ENCODE measurements around the gene ASRGL1. TPM values are rescaled to one million over a fixed set of nuclear protein-coding genes. Genes with fewer than 3 reads are reported as not detected.

The ASRGL1 gene
- total and polyA plus RNA-seq, 4 donors, result 24.5 to 65.2 (median 44.0) TPM

Other genes starting within 250 kb of the ASRGL1 start
- 10 to 100 TPM; 19.9 to 22.2 TPM for gene INCENP, start 213.4 kb upstream of the ASRGL1 start, total RNA-seq
- gene INCENP, start 213.4 kb upstream of the ASRGL1 start, polyA plus RNA-seq (ENCODE audit: insufficient read length in 2 of 2), result 10 to 100 TPM; 32.4 to 32.9 TPM
- gene SCGB1D1, start 147.2 kb upstream of the ASRGL1 start, total RNA-seq, result not detected
- gene SCGB1D1, start 147.2 kb upstream of the ASRGL1 start, polyA plus RNA-seq (ENCODE audit: insufficient read length in 2 of 2), result not detected
- under 1 TPM in 1 of 2 donors, not detected in 1; 0.61 TPM for gene SCGB2A1, start 128.8 kb upstream of the ASRGL1 start, total RNA-seq
- not detected for gene SCGB2A1, start 128.8 kb upstream of the ASRGL1 start, polyA plus RNA-seq (ENCODE audit: insufficient read length in 2 of 2)
- gene SCGB1D2, start 95.2 kb upstream of the ASRGL1 start, total RNA-seq, result not detected
- gene SCGB1D2, start 95.2 kb upstream of the ASRGL1 start, polyA plus RNA-seq (ENCODE audit: insufficient read length in 2 of 2), result not detected
- gene SCGB2A2, start 67.3 kb upstream of the ASRGL1 start, total RNA-seq, result not detected
- gene SCGB2A2, start 67.3 kb upstream of the ASRGL1 start, polyA plus RNA-seq (ENCODE audit: insufficient read length in 2 of 2), result not detected
- gene SCGB1D4, start 38.4 kb upstream of the ASRGL1 start, total RNA-seq, result not detected
- not detected for gene SCGB1D4, start 38.4 kb upstream of the ASRGL1 start, polyA plus RNA-seq (ENCODE audit: insufficient read length in 2 of 2)
- gene SCGB1A1, start 81.6 kb downstream of the ASRGL1 start, total RNA-seq, result not detected
- gene SCGB1A1, start 81.6 kb downstream of the ASRGL1 start, polyA plus RNA-seq (ENCODE audit: insufficient read length in 2 of 2), result under 1 TPM in 1 of 2 donors, not detected in 1; 0.69 TPM
- gene AHNAK, start 209.4 kb downstream of the ASRGL1 start, total RNA-seq, result 100 to 1,000 TPM; 247 to 463 TPM
- gene AHNAK, start 209.4 kb downstream of the ASRGL1 start, polyA plus RNA-seq (ENCODE audit: insufficient read length in 2 of 2), result 10 to 100 TPM; 60.2 to 84.0 TPM
- 1,000 to 10,000 TPM in 1 of 2 donors, 100 to 1,000 TPM in 1; 887 to 2,089 TPM for gene EEF1G, start 236.4 kb downstream of the ASRGL1 start, total RNA-seq
- 1,000 to 10,000 TPM; 1,849 to 2,100 TPM for gene EEF1G, start 236.4 kb downstream of the ASRGL1 start, polyA plus RNA-seq (ENCODE audit: insufficient read length in 2 of 2)

Measured in spinal cord (tissue), 4 donors.